ENCODE results near the gene ARHGEF19.

DNA sequence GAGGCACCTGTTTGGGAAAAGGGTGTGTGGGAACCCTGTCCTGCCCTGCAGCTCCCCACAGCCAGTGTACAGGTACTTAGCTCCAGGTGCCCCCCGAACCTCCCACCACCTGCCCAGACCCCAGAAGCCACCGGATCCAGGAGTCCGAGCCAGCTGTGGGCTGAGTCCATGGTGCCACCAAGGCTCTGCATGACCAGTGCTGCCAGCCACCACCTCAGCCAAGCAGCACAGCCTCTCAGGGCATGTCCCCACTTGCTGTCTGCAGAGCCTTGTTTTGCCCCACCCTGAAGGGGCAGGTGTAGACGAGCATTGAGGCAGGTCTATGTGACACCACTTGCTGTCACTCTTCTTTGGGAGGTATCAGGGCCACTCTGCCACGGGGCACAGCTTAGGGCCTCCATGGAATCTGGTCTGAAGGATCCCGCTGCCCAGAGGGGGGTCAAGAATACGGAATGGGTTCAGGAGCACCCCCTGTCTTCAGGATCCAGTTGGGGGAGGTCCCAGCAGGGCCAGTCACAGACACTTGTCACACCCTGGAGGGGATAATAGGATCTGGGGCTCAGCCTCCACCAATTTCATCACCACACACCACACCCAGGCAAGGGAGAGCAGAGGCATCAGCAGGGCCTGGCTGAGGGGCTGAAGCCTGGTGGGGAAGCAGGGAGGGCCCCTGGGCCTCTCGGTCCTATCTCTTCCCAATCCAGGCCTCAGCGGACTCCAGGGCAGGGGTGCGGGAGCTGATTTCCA is 27.7 kb downstream of the ARHGEF19 start:
- TF ChIP-seq HOXA7 (CRISPR knock-in tag; IDR thresholded peaks at IDR 0.05) (no peak), FOXK2 (IDR thresholded peaks at IDR 0.05) (no peak), MED8 (CRISPR knock-in tag; IDR thresholded peaks at IDR 0.05; ENCODE audit: insufficient replicate concordance) (no peak), POLR2A (IDR thresholded peaks at IDR 0.05; ENCODE audit: insufficient read depth in 1 of 2, low read depth in 2 of 2, low read length in 2 of 2) (no peak), CTCF (CRISPR knock-in tag; IDR thresholded peaks at IDR 0.05) (no peak), HDAC6 (IDR thresholded peaks at IDR 0.05; ENCODE audit: low read depth, low read length) (no peak)

Measured in HepG2 (cell line).